T-helper 17 cell (primary cell): ENCODE measurements around the gene DDX39A. TPM values are rescaled to one million over a fixed set of nuclear protein-coding genes. Genes with fewer than 3 reads are reported as not detected.
A peak's percentile ranks its signal among the peaks of the same experiment; 100 is the strongest.

ENCODE experiments used
- ATAC-seq: fragments of 150-1000 bp; cut with Tn5 transposase; 2 replicates; pipeline ENCODE4 v1.10.0; 2021; ENCODE audit warnings: mild to moderate bottlenecking, moderate library complexity
- DNase-seq, 3 donors: peaks; one replicate each; pipeline versions ENCODE4 v3.0.0 to v3.0.0-alpha.2; 2020 to 2021
- H3K9me3 ChIP-seq: one replicate; pipeline ENCODE4 v1.7.0; 2013; ENCODE audit warnings: low read length, mild to moderate bottlenecking; ENCODE audit not compliant: control insufficient read depth, poor library complexity, severe bottlenecking
- H3K27ac Mint-ChIP-seq: one replicate; pipeline ENCODE4 v1.8.0; 2022; ENCODE audit warnings: mild to moderate bottlenecking, moderate library complexity, mixed read lengths
- H3K27me3 Mint-ChIP-seq: one replicate; pipeline ENCODE4 v1.8.0; 2022; ENCODE audit warnings: mixed read lengths
- H3K36me3 Mint-ChIP-seq: one replicate; pipeline ENCODE4 v1.8.0; 2022; ENCODE audit warnings: low read depth, mixed read lengths
- H3K4me1 Mint-ChIP-seq: one replicate; pipeline ENCODE4 v1.8.0; 2022; ENCODE audit warnings: mild to moderate bottlenecking, mixed read lengths
- H3K4me3 Mint-ChIP-seq: one replicate; pipeline ENCODE4 v1.8.0; 2022; ENCODE audit warnings: mild to moderate bottlenecking, moderate library complexity, mixed read lengths
- total RNA-seq, 4 donors: library from RNA in 2 of 4; stranded (reverse) in 2 of 4; gene quantifications; one replicate each; pipeline ENCODE4 v1.2.3 and lab custom pipeline; 2022 to 2026

The DDX39A gene
- total RNA-seq, 2 donors from 2014 or later = 276 to 284 TPM

- no peaks in the 10 kb centered on the region for H3K27me3 Mint-ChIP-seq
- peaks cover 26% of the 10 kb centered on the region for H3K4me1 Mint-ChIP-seq
- H3K9me3 ChIP-seq = no peaks in the 10 kb centered on the region
- no peak overlapping the region for H3K27ac Mint-ChIP-seq
- DNase-seq (no peak), ATAC-seq (no peak)
- no peak overlapping the region for H3K4me3 Mint-ChIP-seq
- peaks cover 17% of the 10 kb centered on the region for H3K36me3 Mint-ChIP-seq
These were observed 23.9 kb upstream of the DDX39A start for GRCh38 chr19:14442891-14443631.

DNA sequence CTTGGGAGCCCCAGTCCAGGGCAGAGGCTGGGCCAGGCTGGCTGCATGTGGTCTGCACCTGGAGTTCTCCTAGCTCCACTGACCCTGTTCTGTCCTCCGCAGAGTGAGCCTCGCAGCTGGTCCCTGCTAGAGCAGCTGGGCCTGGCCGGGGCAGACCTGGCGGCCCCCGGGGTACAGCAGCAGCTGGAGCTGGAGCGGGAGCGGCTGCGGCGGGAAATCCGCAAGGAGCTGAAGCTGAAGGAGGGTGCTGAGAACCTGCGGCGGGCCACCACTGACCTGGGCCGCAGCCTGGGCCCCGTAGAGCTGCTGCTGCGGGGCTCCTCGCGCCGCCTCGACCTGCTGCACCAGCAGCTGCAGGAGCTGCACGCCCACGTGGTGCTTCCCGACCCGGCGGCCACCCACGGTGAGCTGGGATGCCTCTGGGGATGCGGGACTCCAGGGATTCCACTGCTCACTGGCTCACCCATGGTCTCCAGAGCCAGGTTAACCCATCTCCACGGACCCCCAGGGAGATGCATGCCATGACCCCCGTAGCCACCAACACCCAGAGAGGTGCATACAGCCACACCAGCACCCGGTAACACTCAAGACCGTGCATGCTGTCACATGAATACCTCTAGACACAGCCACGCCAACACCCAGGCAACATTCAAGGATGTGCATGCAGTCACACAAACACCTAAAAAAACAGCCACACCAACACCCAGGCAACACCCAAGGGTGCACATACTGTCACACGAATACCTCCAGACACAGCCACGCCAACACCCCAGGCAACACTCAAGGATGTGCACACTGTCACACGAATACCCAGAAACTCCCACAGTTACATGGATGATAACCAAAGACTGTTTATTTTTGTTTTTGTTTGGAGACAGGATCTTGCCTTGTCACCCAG is 22.1 kb upstream of the DDX39A start:
- no peaks in the 10 kb centered on the region for H3K9me3 ChIP-seq
- Mint-ChIP-seq H3K36me3 (peaks cover 15% of the 10 kb centered on the region), H3K4me1 (peaks cover 30% of the 10 kb centered on the region), H3K27ac (peak overlapping the region; percentile 97), H3K27me3 (no peaks in the 10 kb centered on the region), H3K4me3 (peak overlapping the region; percentile 76)
- ATAC-seq (no peak), DNase-seq (no peak)

DNA sequence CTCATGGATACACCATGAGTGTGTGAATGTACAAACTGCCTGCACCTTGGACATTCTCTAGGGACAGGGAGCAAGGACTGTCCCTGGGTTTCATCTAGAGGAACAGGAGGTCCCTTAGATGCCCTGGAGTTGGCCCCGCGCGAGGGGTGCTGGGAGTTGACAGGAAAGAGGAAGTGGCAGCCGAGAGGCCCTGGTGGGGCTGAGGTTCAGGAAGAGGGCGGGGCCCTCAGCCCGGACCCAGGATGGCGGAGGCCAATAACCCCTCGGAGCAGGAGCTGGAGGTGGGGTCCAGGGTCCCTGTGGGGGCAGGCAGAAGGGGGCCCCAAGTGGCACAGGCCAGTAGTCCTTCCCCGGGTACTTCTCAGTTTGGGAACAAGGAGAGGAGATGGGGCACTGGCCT is 20.9 kb upstream of the DDX39A start:
- H3K27ac Mint-ChIP-seq = peak overlapping the region; percentile 97
- no peaks in the 10 kb centered on the region for H3K9me3 ChIP-seq
- H3K4me1 Mint-ChIP-seq = peaks cover 33% of the 10 kb centered on the region
- H3K36me3 Mint-ChIP-seq = peaks cover 15% of the 10 kb centered on the region
- DNase-seq = peak; percentile 59 to 65 (median 63)
- H3K27me3 Mint-ChIP-seq = no peaks in the 10 kb centered on the region
- H3K4me3 Mint-ChIP-seq = peak overlapping the region; percentile 97
- ATAC-seq = peak; percentile 99

DNA sequence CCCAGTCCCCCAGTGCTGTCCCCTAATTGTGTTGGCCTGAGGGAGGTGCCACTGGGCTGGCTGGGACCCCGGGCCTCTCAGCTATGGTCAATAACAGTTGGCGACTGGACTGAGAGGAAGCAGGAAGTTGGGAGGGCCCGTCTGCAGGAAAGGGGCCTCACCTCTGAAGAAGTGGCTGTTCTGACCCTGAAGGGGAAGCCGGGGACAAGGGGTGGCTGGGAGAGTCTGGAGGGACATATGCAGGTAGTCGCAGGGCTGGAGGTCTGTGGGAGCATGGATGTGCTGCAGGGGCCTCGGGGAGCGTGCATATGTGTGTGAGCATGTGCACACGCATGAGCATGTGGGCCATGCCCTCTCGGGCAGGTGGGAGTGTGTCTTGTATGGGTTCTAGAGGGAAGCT is 19.9 kb upstream of the DDX39A start:
- Mint-ChIP-seq H3K36me3 (peaks cover 11% of the 10 kb centered on the region), H3K4me1 (peaks cover 37% of the 10 kb centered on the region), H3K27ac (peak overlapping the region; percentile 97), H3K27me3 (no peaks in the 10 kb centered on the region), H3K4me3 (peak overlapping the region; percentile 80)
- H3K9me3 ChIP-seq = no peaks in the 10 kb centered on the region
- ATAC-seq (no peak), DNase-seq (no peak)

- ATAC-seq (no peak), DNase-seq (no peak)
- H3K4me1 Mint-ChIP-seq = peaks cover 38% of the 10 kb centered on the region
- no peak overlapping the region for H3K4me3 Mint-ChIP-seq
- H3K27ac Mint-ChIP-seq = no peak overlapping the region
- no peaks in the 10 kb centered on the region for H3K27me3 Mint-ChIP-seq
- peaks cover 8% of the 10 kb centered on the region for H3K36me3 Mint-ChIP-seq
- no peaks in the 10 kb centered on the region for H3K9me3 ChIP-seq
These were observed 18.5 kb upstream of the DDX39A start for GRCh38 chr19:14437578-14438140.

GRCh38 chr19:14435320-14436050 is 16.3 kb upstream of the DDX39A start:
- Mint-ChIP-seq H3K36me3 (peaks cover 5% of the 10 kb centered on the region), H3K4me1 (peaks cover 41% of the 10 kb centered on the region), H3K27ac (peak overlapping the region; percentile 74), H3K27me3 (no peaks in the 10 kb centered on the region), H3K4me3 (peak overlapping the region; percentile 86)
- no peak for DNase-seq
- H3K9me3 ChIP-seq = no peaks in the 10 kb centered on the region
- no peak for ATAC-seq

GRCh38 chr19:14434543-14435319 is 15.6 kb upstream of the DDX39A start:
- no peak for DNase-seq
- Mint-ChIP-seq H3K27me3 (no peaks in the 10 kb centered on the region), H3K4me3 (peak overlapping the region; percentile 86), H3K36me3 (no peaks in the 10 kb centered on the region), H3K4me1 (peaks cover 34% of the 10 kb centered on the region), H3K27ac (peak overlapping the region; percentile 74)
- peak; percentile 38 for ATAC-seq
- H3K9me3 ChIP-seq = no peaks in the 10 kb centered on the region

DNA sequence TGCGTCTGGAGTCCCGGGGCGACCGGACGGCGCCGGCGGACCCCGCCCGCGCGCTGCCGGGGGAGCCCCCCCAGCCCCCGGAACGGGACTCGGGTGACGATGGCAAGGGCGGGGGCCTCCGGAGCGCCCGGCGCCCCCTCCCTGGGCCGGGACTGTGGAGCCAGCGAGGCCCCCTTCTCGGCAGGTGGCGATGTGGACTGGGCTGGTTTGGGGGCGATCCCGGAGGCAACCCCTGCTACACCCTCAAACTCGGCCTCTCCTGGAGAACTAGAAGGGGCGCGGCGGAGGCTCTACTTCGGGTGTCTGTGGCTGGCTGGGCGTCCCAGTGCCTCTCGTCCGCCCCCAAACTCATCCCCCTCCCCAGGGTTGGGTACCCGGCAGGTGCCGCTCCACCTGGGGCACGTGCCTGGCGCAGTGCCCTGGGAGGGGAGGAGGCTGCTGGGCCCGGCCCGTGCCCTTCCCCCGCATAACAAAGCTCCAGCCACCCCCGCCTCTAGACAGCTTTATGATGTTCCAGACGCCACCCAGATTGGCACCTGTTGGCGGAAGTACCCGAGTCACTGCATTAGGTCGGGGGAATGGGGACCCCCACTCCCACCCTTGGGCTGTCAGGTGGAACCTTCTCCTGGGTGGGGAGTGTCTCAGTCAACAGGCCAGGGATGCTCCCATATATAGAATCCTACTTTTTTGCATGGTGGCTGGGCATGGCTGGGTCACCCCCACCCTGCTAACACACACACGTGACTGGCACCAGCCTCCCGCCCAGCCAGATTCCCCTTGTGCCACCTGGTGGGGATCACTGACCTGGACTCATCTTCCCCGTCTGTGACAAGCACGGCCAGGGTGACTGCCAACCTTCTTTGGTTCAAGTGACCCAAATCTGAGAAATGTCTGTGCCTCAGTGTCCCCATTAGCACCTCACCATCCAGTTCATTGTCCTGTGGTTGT is 14.7 kb upstream of the DDX39A start:
- DNase-seq (peak in 2 of 3 donors; percentile 23 to 37), ATAC-seq (peak; percentile 68)
- no peaks in the 10 kb centered on the region for H3K36me3 Mint-ChIP-seq
- no peaks in the 10 kb centered on the region for H3K9me3 ChIP-seq
- peak overlapping the region; percentile 74 for H3K27ac Mint-ChIP-seq
- no peaks in the 10 kb centered on the region for H3K27me3 Mint-ChIP-seq
- H3K4me1 Mint-ChIP-seq = peaks cover 27% of the 10 kb centered on the region
- H3K4me3 Mint-ChIP-seq = peak overlapping the region; percentile 86

DNA sequence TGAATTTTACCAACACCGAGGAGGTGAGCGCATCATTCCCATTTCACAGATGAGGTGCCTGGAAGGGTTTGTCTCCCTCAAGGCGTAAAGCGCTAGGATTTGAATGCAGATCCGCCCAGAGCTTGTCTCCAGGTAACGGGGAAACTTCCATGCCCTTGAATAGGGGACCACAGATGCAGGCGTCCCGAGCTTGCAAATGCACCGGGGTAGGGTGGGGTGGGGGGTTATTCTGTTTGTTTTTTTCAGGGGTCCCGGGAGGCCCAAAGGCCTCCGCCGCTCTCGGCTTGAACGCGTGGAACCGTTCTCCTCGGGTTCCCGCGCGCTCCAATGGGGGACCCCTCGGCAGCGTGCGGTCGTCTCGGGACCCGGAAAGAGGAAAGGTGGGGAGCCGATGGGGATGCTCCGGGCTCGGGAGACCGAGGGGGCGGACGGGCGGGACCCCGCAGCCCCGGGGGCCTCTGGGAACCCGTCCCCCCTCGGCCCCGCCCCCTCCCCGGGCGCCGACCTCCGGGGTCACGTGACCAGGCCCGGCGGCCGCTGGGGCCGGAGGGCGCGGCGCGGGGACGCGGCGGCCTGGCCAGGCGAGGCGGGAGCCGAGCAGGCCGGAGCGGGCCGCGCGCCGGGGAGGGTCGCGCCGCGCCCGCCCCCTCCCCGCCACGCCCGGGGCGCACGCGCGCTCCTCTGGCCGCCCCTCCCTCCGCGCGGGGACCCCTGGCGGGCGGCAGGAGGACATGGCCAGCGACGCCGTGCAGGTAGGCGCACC is 13.8 kb upstream of the DDX39A start, which contains the start of gene PKN1:
PKN1 (plus strand) TSS at position 516 of the 763 bp plus-strand sequence; CDS start at position 732, 216 bp downstream.
- H3K27ac Mint-ChIP-seq = peak within 1 kb of the TSS; percentile 84
- no peaks in the 10 kb centered on the region for H3K27me3 Mint-ChIP-seq
- no peaks in the 10 kb centered on the region for H3K36me3 Mint-ChIP-seq
- ATAC-seq (peak; percentile 32), DNase-seq (peak; percentile 34 to 53 (median 37))
- H3K4me3 Mint-ChIP-seq = peak within 1 kb of the TSS; percentile 91
- H3K4me1 Mint-ChIP-seq = peaks cover 24% of the 10 kb centered on the region
- no peaks in the 10 kb centered on the region for H3K9me3 ChIP-seq

DNA sequence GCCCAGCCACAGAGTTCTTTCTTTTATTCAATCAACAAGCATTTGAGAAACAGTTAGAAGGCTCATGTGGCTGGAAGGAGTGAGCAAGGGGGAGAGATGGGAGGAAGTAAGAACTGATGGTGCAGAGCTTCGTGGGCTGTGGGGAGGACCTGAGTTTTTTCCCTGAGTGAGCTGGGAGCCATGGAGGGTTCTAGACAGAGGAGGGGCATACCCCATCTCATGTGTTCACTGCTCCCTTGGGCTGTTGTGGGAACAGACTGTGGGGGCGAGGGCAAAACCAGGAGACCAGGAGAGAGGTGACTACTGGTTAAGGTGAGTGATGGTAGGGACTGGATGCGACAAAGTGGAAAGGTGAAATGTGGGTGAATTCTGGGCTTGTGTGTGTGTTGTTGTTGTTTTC is 11.6 kb upstream of the DDX39A start:
- peak overlapping the region; percentile 49 for H3K4me3 Mint-ChIP-seq
- ATAC-seq = no peak
- no peaks in the 10 kb centered on the region for H3K27me3 Mint-ChIP-seq
- H3K4me1 Mint-ChIP-seq = peaks cover 23% of the 10 kb centered on the region
- no peak overlapping the region for H3K27ac Mint-ChIP-seq
- H3K36me3 Mint-ChIP-seq = no peaks in the 10 kb centered on the region
- H3K9me3 ChIP-seq = no peaks in the 10 kb centered on the region
- no peak for DNase-seq

DNA sequence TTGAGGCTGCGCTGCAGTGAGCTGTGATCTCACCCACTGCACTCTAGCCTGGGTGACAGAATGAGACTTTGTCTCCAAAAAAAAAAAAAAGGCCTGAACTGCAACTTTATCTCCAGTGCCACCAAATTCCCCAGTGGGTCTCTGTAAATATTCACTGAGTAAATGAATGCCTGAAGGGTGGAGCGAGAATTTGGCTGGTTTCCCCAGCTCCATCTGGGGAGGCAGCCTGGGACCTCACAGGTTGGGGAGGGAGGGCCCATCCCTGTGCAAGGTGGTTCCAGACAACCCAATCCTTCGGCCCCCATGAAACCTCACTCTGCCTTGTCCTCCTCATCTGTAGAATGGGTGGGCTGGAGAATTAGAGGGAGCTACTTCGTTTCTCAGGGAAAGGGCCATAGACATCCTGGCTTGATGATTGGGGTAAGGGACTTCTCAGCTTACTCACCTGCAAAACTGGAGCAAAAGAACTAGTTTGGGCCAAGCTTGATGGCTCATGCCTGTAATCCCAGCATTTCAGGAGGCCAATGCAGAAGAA is 9.8 kb upstream of the DDX39A start:
- H3K36me3 Mint-ChIP-seq = no peaks in the 10 kb centered on the region
- no peak overlapping the region for H3K4me3 Mint-ChIP-seq
- peaks cover 11% of the 10 kb centered on the region for H3K4me1 Mint-ChIP-seq
- ATAC-seq (no peak), DNase-seq (no peak)
- H3K27ac Mint-ChIP-seq = no peak overlapping the region
- no peaks in the 10 kb centered on the region for H3K9me3 ChIP-seq
- H3K27me3 Mint-ChIP-seq = no peaks in the 10 kb centered on the region
